GM23338 (cell line): ENCODE measurements around the gene KIF18A.

ENCODE experiments used
- CREB1 ChIP-seq: fragments of 250-450 bp; sonication (Bioruptor Pico); IDR thresholded peaks from 2 replicates; pipeline ENCODE4 v1.5.0; 2020; ENCODE audit warnings: low read depth, mild to moderate bottlenecking, moderate library complexity
- CTCF ChIP-seq, 2 experiments: fragments of 200-600 bp in 1 of 2; sonication (generic) in 1 of 2; conservative IDR thresholded peaks; 2 replicates each; pipeline versions ENCODE4 v1.5.1 to v1.6.1; 2016 to 2017; ENCODE audit warnings: antibody characterized with exemption in 2 of 2, low read depth in 2 of 2, mild to moderate bottlenecking in 2 of 2, moderate library complexity in 1 of 2
- ETS1 ChIP-seq: IDR thresholded peaks from 2 replicates; pipeline ENCODE4 v1.6.1; 2016; ENCODE audit warnings: antibody characterized with exemption
- EZH2 ChIP-seq: fragments of 200-600 bp; sonication (generic); IDR thresholded peaks from one replicate; pipeline ENCODE4 v1.8.0; 2017; ENCODE audit warnings: antibody characterized with exemption, mild to moderate bottlenecking, low read depth; ENCODE audit not compliant: unreplicated experiment
- EZH2phosphoT487 ChIP-seq: fragments of 200-600 bp; sonication (generic); IDR thresholded peaks from one replicate; pipeline ENCODE4 v1.8.1; 2018; ENCODE audit warnings: antibody characterized with exemption; ENCODE audit not compliant: unreplicated experiment
- JUNB ChIP-seq: IDR thresholded peaks from one replicate; pipeline ENCODE4 v1.6.1; 2016; ENCODE audit warnings: antibody characterized with exemption; ENCODE audit not compliant: unreplicated experiment
- NANOG ChIP-seq: IDR thresholded peaks from 2 replicates; pipeline ENCODE4 v1.6.1; 2016; ENCODE audit warnings: antibody characterized with exemption, borderline replicate concordance
- POLR2AphosphoS5 ChIP-seq: IDR thresholded peaks from 2 replicates; pipeline ENCODE4 v1.6.1; 2016; ENCODE audit warnings: antibody characterized with exemption, low read depth
- REST ChIP-seq: IDR thresholded peaks from one replicate; pipeline ENCODE4 v1.6.1; 2018; ENCODE audit warnings: antibody characterized with exemption; ENCODE audit not compliant: unreplicated experiment
- STAT1 ChIP-seq: IDR thresholded peaks from one replicate; pipeline ENCODE4 v1.6.1; 2016; ENCODE audit warnings: antibody characterized with exemption; ENCODE audit not compliant: unreplicated experiment
- ZNF114 ChIP-seq: fragments of 250-450 bp; sonication (Bioruptor Pico); IDR thresholded peaks from 2 replicates; pipeline ENCODE4 v1.5.0; 2020; ENCODE audit warnings: mild to moderate bottlenecking, moderate library complexity
- ZNF331 ChIP-seq: fragments of 250-450 bp; sonication (Bioruptor Pico); IDR thresholded peaks from 2 replicates; pipeline ENCODE4 v1.5.0; 2020; ENCODE audit warnings: low read depth, mild to moderate bottlenecking, moderate library complexity

GRCh38 chr11:28089378-28089777, 18.6 kb downstream of the KIF18A start:
- TF ChIP-seq CTCF (conservative IDR thresholded peaks at IDR 0.05; ENCODE audit: low read depth in 2 of 2) (no peak), REST (no peak), EZH2phosphoT487 (no peak), POLR2AphosphoS5 (no peak), ZNF114 (CRISPR knock-in tag) (no peak), CREB1 (CRISPR knock-in tag) (no peak), EZH2 (no peak), JUNB (no peak), ZNF331 (CRISPR knock-in tag) (no peak), STAT1 (no peak), NANOG (no peak), ETS1 (no peak)
